T-cell (primary cell): ENCODE data around the gene FAM174C. TPM values are rescaled to one million over a fixed set of nuclear protein-coding genes. Genes with fewer than 3 reads are reported as not detected.

Experiments
- ATAC-seq, 4 experiments: fragments of 200-7000 bp in 3 of 4; fragments of 150-1000 bp in 1 of 4; cut with Tn5 transposase; replicated peaks in 1 of 4; 1 replicate in 3 of 4; 2 replicates in 1 of 4; pipeline ENCODE4 v1.10.0; 2021; ENCODE audit warnings: moderate library complexity in 3 of 4, mild to moderate bottlenecking in 2 of 4, moderate number of reproducible peaks in 1 of 4
- CTCF ChIA-PET, 2 donors: fragments of 300-600 bp; sonication (Branson Sonifier 250); formaldehyde crosslinking; loops; one replicate each; lab custom pipeline; 2022; ENCODE audit warnings: antibody characterized with exemption in 2 of 2; lab: Charles Lee
- POLR2A ChIA-PET, 2 donors: fragments of 300-600 bp; sonication (Branson Sonifier 250); formaldehyde crosslinking; loops; one replicate each; lab custom pipeline; 2022; ENCODE audit warnings: antibody characterized with exemption in 2 of 2; lab: Charles Lee
- DNase-seq, 35 experiments: peaks; one replicate each; pipeline versions ENCODE4 v3.0.0 to v3.0.0-alpha.2; 2013 to 2023
- H3K27ac ChIP-seq: one replicate; pipeline ENCODE4 v1.5.1; 2013; ENCODE audit warnings: low read length
- H3K27me3 ChIP-seq, 2 experiments: replicated peaks in 1 of 2; 1 replicate in 1 of 2; 2 replicates in 1 of 2; pipeline versions ENCODE4 v1.6.1 to v1.7.0; 2013; ENCODE audit warnings: low read length in 1 of 2, mixed read lengths in 1 of 2; ENCODE audit not compliant: control insufficient read depth in 2 of 2, insufficient read depth in 2 of 2; ENCODE audit errors: extremely low read depth in 1 of 2
- H3K36me3 ChIP-seq, 2 donors: 1 replicate in 1 of 2; 2 replicates in 1 of 2; pipeline versions ENCODE4 v1.6.1 to v1.7.0; 2013; ENCODE audit warnings: low read length in 1 of 2; ENCODE audit not compliant: control insufficient read depth in 2 of 2, insufficient read depth in 1 of 2; ENCODE audit errors: extremely low read depth in 1 of 2
- H3K4me1 ChIP-seq, 2 experiments: 1 replicate in 1 of 2; 2 replicates in 1 of 2; pipeline versions ENCODE4 v1.6.1 to v1.7.0; 2013; ENCODE audit warnings: low read length in 2 of 2, mixed read lengths in 1 of 2; ENCODE audit not compliant: insufficient read depth in 2 of 2, control insufficient read depth in 1 of 2; ENCODE audit errors: extremely low read depth in 1 of 2
- H3K4me3 ChIP-seq, 2 donors: 1 replicate in 1 of 2; 2 replicates in 1 of 2; pipeline versions ENCODE4 v1.5.1 to v1.7.0; 2013; ENCODE audit warnings: mild to moderate bottlenecking in 2 of 2, low read length in 1 of 2, moderate library complexity in 1 of 2; ENCODE audit not compliant: control insufficient read depth in 1 of 2; ENCODE audit errors: extremely low read depth in 1 of 2
- H3K9me3 ChIP-seq: 2 replicates; pipeline ENCODE4 v1.7.0; 2013
- H3K27ac Mint-ChIP-seq, 2 donors: one replicate each; pipeline ENCODE4 v1.8.0; 2020 to 2021; ENCODE audit warnings: mild to moderate bottlenecking in 2 of 2, mixed read lengths in 2 of 2
- H3K27me3 Mint-ChIP-seq, 2 donors: one replicate each; pipeline ENCODE4 v1.8.0; 2021 to 2022; ENCODE audit warnings: mixed read lengths in 2 of 2
- H3K36me3 Mint-ChIP-seq: one replicate; pipeline ENCODE4 v1.8.0; 2021; ENCODE audit warnings: mixed read lengths
- H3K4me1 Mint-ChIP-seq, 3 donors: one replicate each; pipeline ENCODE4 v1.8.0; 2020 to 2022; ENCODE audit warnings: mixed read lengths in 3 of 3, mild to moderate bottlenecking in 1 of 3
- H3K4me3 Mint-ChIP-seq, 3 donors: one replicate each; pipeline ENCODE4 v1.8.0; 2020 to 2022; ENCODE audit warnings: mild to moderate bottlenecking in 3 of 3, mixed read lengths in 3 of 3, moderate library complexity in 3 of 3
- H3K9me3 Mint-ChIP-seq, 3 donors: one replicate each; pipeline ENCODE4 v1.8.0; 2020 to 2022; ENCODE audit warnings: mixed read lengths in 3 of 3
- WGBS: methylation state at CpG from one replicate; pipeline ENCODE4 v1.1.5; 2013; ENCODE audit warnings: missing lambda C conversion rate; ENCODE audit not compliant: insufficient coverage; 5-methylcytosine and 5-hydroxymethylcytosine counted together
- total RNA-seq, 35 experiments: library from RNA in 6 of 35; stranded (reverse) in 6 of 35; fragments of 120-200 nt in 1 of 35; gene quantifications; one replicate each; pipeline versions ENCODE4 v1.2.1 to v1.2.4 and lab custom pipeline; 2013 to 2026

Gene FAM174C
- total RNA-seq, 5 donors from 2014 or later (not counting 1 experiment from before 2014, with no cell fraction given), result 42.1 to 69.8 (median 60.4) TPM

- ATAC-seq, result no peak
- H3K27me3 ChIP-seq, result peaks cover 0 to 90% of the 10 kb centered on the region in 2 experiments
- DNase-seq, result no peak
- 28% methylated on average over 44 of the region's 55 CpGs for WGBS
- POLR2A ChIA-PET, result no interaction called here
- no peak overlapping the region for H3K27ac ChIP-seq
- CTCF ChIA-PET, result no interaction called here
- Mint-ChIP-seq H3K27me3 (peaks cover 25 to 46% of the 10 kb centered on the region in 2 donors), H3K4me1 (peaks cover 7 to 10% (median 8%) of the 10 kb centered on the region in 3 donors), H3K4me3 (no peak overlapping the region), H3K9me3 (no peaks in the 10 kb centered on the region), H3K27ac (no peak overlapping the region), H3K36me3 (no peaks in the 10 kb centered on the region)
- no peaks in the 10 kb centered on the region for H3K36me3 ChIP-seq
- H3K9me3 ChIP-seq, result no peaks in the 10 kb centered on the region
- no peak overlapping the region for H3K4me3 ChIP-seq
- peaks cover 0 to 10% of the 10 kb centered on the region in 2 experiments for H3K4me1 ChIP-seq
These were observed 12.3 kb downstream of the FAM174C start for GRCh38 chr19:1287354-1288225.

GRCh38 chr19:1288226-1288612 is 12.9 kb downstream of the FAM174C start:
- Mint-ChIP-seq H3K4me3 (no peak overlapping the region), H3K36me3 (no peaks in the 10 kb centered on the region), H3K9me3 (no peaks in the 10 kb centered on the region), H3K27me3 (peaks cover 26 to 51% of the 10 kb centered on the region in 2 donors), H3K4me1 (peaks cover 7 to 10% (median 8%) of the 10 kb centered on the region in 3 donors), H3K27ac (no peak overlapping the region)
- ChIA-PET CTCF (no interaction called here), POLR2A (no interaction called here)
- Histone ChIP-seq H3K27ac (no peak overlapping the region), H3K27me3 (peaks cover 0 to 92% of the 10 kb centered on the region in 2 experiments), H3K4me1 (peaks cover 0 to 10% of the 10 kb centered on the region in 2 experiments), H3K4me3 (no peak overlapping the region), H3K9me3 (no peaks in the 10 kb centered on the region), H3K36me3 (no peaks in the 10 kb centered on the region)
- 87% methylated on average over 16 of the region's 18 CpGs for WGBS
- no peak for ATAC-seq
- peak in 1 of 35 experiments; percentile 6 for DNase-seq

- H3K9me3 Mint-ChIP-seq, result no peaks in the 10 kb centered on the region
- Histone ChIP-seq H3K36me3 (no peaks in the 10 kb centered on the region), H3K9me3 (no peaks in the 10 kb centered on the region), H3K4me3 (no peak overlapping the region), H3K27me3 (peaks cover 0 to 92% of the 10 kb centered on the region in 2 experiments), H3K27ac (no peak overlapping the region), H3K4me1 (peaks cover 0 to 10% of the 10 kb centered on the region in 2 experiments)
- ChIA-PET POLR2A (no interaction called here), CTCF (no interaction called here)
- H3K4me1 Mint-ChIP-seq, result peaks cover 7 to 10% (median 8%) of the 10 kb centered on the region in 3 donors
- no peak overlapping the region for H3K27ac Mint-ChIP-seq
- peaks cover 25 to 51% of the 10 kb centered on the region in 2 donors for H3K27me3 Mint-ChIP-seq
- DNase-seq (peak in 1 of 35 experiments; percentile 2), ATAC-seq (no peak)
- 89% methylated on average over 40 of the region's 41 CpGs for WGBS
- H3K4me3 Mint-ChIP-seq, result no peak overlapping the region
- no peaks in the 10 kb centered on the region for H3K36me3 Mint-ChIP-seq
These were observed 13.7 kb downstream of the FAM174C start for GRCh38 chr19:1288833-1289685.

- no peaks in the 10 kb centered on the region for H3K9me3 Mint-ChIP-seq
- ChIA-PET CTCF (no interaction called here), POLR2A (no interaction called here)
- peaks cover 0 to 10% of the 10 kb centered on the region in 2 experiments for H3K4me1 ChIP-seq
- 63% methylated on average over 12 of the region's 19 CpGs for WGBS
- H3K36me3 ChIP-seq, result no peaks in the 10 kb centered on the region
- no peak overlapping the region for H3K4me3 ChIP-seq
- H3K36me3 Mint-ChIP-seq, result no peaks in the 10 kb centered on the region
- no peak for ATAC-seq
- DNase-seq, result no peak
- no peak overlapping the region for H3K4me3 Mint-ChIP-seq
- no peak overlapping the region for H3K27ac Mint-ChIP-seq
- no peaks in the 10 kb centered on the region for H3K9me3 ChIP-seq
- H3K27ac ChIP-seq, result no peak overlapping the region
- H3K4me1 Mint-ChIP-seq, result peaks cover 7 to 10% (median 7%) of the 10 kb centered on the region in 3 donors
- H3K27me3 ChIP-seq, result peaks cover 0 to 92% of the 10 kb centered on the region in 2 experiments
- peaks cover 22 to 51% of the 10 kb centered on the region in 2 donors for H3K27me3 Mint-ChIP-seq
These were observed 14.3 kb downstream of the FAM174C start for GRCh38 chr19:1289686-1290025.

GRCh38 chr19:1290196-1290702 is 14.9 kb downstream of the FAM174C start:
- peaks cover 3 to 7% (median 6%) of the 10 kb centered on the region in 3 donors for H3K4me1 Mint-ChIP-seq
- Histone ChIP-seq H3K36me3 (no peaks in the 10 kb centered on the region), H3K4me1 (peaks cover 0 to 15% of the 10 kb centered on the region in 2 experiments), H3K27ac (no peak overlapping the region), H3K27me3 (peaks cover 0 to 92% of the 10 kb centered on the region in 2 experiments), H3K9me3 (no peaks in the 10 kb centered on the region), H3K4me3 (no peak overlapping the region)
- H3K9me3 Mint-ChIP-seq, result no peaks in the 10 kb centered on the region
- 83% methylated on average over 19 of the region's 24 CpGs for WGBS
- POLR2A ChIA-PET, result no interaction called here
- H3K36me3 Mint-ChIP-seq, result no peaks in the 10 kb centered on the region
- CTCF ChIA-PET, result no interaction called here
- H3K4me3 Mint-ChIP-seq, result no peak overlapping the region
- DNase-seq (no peak), ATAC-seq (no peak)
- peaks cover 19 to 48% of the 10 kb centered on the region in 2 donors for H3K27me3 Mint-ChIP-seq
- H3K27ac Mint-ChIP-seq, result no peak overlapping the region
